Stomach (tissue), 4 donors: ENCODE results near the gene ATP8A2.

Source experiments
- EP300 ChIP-seq: sonication (generic); formaldehyde crosslinking; IDR thresholded peaks from one replicate; pipeline ENCODE4 v1.6.1; 2017; ENCODE audit warnings: antibody characterized with exemption
- POLR2A ChIP-seq, 4 donors: fragments of 450-650 bp; IDR thresholded peaks; one replicate each; pipeline ENCODE4 v1.6.1; 2016; ENCODE audit warnings: antibody characterized with exemption in 4 of 4, control low read depth in 2 of 4, mild to moderate bottlenecking in 1 of 4, moderate library complexity in 1 of 4
- POLR2AphosphoS5 ChIP-seq, 3 donors: sonication (generic); formaldehyde crosslinking; IDR thresholded peaks; one replicate each; pipeline ENCODE4 v1.6.1; 2016; ENCODE audit warnings: antibody characterized with exemption in 3 of 3
- TF ChIP-seq, protein P1 (sequence below), 7 experiments: fragments of 450-650 bp in 4 of 7; fragments of 200-600 bp in 3 of 7; sonication (generic) in 3 of 7; IDR thresholded peaks; one replicate each; pipeline ENCODE4 v1.5.1; 2016 to 2019; ENCODE audit warnings: antibody characterized with exemption in 7 of 7, control low read depth in 2 of 7, mild to moderate bottlenecking in 1 of 7

DNA sequence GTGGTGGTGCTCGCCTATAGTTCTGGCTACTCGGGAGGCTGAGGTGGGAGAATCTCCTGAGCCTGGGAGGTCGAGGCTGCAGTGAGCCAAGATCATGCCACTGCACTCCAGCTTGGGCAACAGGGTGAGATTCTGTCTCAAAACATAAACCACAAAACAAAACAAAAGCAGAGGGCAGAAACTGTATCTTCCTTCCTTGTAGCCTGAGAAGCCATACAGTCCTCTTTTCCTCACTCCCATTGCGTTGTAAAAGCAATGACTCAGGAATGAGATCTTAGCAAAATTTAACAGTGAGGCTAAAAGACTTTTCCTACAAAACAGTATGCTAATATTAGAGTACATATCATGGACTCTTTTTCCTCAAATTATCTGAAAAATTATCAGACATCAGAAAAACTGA is 549.2 kb downstream of the ATP8A2 start:
- TF ChIP-seq, protein P1, sequence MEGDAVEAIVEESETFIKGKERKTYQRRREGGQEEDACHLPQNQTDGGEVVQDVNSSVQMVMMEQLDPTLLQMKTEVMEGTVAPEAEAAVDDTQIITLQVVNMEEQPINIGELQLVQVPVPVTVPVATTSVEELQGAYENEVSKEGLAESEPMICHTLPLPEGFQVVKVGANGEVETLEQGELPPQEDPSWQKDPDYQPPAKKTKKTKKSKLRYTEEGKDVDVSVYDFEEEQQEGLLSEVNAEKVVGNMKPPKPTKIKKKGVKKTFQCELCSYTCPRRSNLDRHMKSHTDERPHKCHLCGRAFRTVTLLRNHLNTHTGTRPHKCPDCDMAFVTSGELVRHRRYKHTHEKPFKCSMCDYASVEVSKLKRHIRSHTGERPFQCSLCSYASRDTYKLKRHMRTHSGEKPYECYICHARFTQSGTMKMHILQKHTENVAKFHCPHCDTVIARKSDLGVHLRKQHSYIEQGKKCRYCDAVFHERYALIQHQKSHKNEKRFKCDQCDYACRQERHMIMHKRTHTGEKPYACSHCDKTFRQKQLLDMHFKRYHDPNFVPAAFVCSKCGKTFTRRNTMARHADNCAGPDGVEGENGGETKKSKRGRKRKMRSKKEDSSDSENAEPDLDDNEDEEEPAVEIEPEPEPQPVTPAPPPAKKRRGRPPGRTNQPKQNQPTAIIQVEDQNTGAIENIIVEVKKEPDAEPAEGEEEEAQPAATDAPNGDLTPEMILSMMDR (IDR thresholded peaks at IDR 0.05) = no peak
- TF ChIP-seq POLR2A (IDR thresholded peaks at IDR 0.05) = no peak
- TF ChIP-seq POLR2AphosphoS5 (IDR thresholded peaks at IDR 0.05) = no peak
- no peak for TF ChIP-seq EP300
